PC-3 (cell line): ENCODE measurements around the gene ARNT2. TPM values are rescaled to one million over a fixed set of nuclear protein-coding genes. Genes with fewer than 3 reads are reported as not detected.

Source experiments
- ATAC-seq: fragments of 200-7000 bp; cut with Tn5 transposase; 2 replicates; pipeline ENCODE4 v1.9.1; 2020; ENCODE audit warnings: mild to moderate bottlenecking, moderate library complexity
- BruUV-seq: library from RNA; stranded (reverse); fragments of 400-500 nt; replicated peaks from 2 replicates; lab custom pipeline; 2021; lab: Mats Ljungman, UMichigan
- CTCF ChIA-PET: fragments of 300-600 bp; sonication (Branson Sonifier 250); formaldehyde crosslinking; loops from one replicate; lab custom pipeline; 2022; ENCODE audit warnings: antibody characterized with exemption; lab: Charles Lee
- POLR2A ChIA-PET: fragments of 300-600 bp; sonication (Branson Sonifier 250); formaldehyde crosslinking; loops from one replicate; lab custom pipeline; 2022; ENCODE audit warnings: antibody characterized with exemption; ENCODE audit not compliant: unreplicated experiment; lab: Charles Lee
- DNase-seq: peaks from one replicate; pipeline ENCODE4 v3.0.0-alpha.2; 2015
- H2AFZ ChIP-seq: fragments of 300-600 bp; sonication (generic); 2 replicates; pipeline ENCODE4 v1.6.0; 2016; ENCODE audit warnings: antibody characterized with exemption, low read length
- H3F3A ChIP-seq: fragments of 300-600 bp; sonication (generic); one replicate; pipeline ENCODE4 v1.6.0; 2017; ENCODE audit warnings: antibody characterized with exemption, low read length, control low read depth, mild to moderate bottlenecking; ENCODE audit not compliant: unreplicated experiment
- H3K27ac ChIP-seq: fragments of 300-600 bp; sonication (generic); 2 replicates; pipeline ENCODE4 v1.5.1; 2016; ENCODE audit warnings: mild to moderate bottlenecking, low read length
- H3K27me3 ChIP-seq: fragments of 300-600 bp; sonication (generic); 2 replicates; pipeline ENCODE4 v1.6.1; 2016; ENCODE audit warnings: low read length, mixed read lengths
- H3K36me3 ChIP-seq: fragments of 300-600 bp; sonication (generic); 2 replicates; pipeline ENCODE4 v1.6.1; 2016; ENCODE audit warnings: low read depth, mixed run types, low read length, mixed read lengths
- H3K4me1 ChIP-seq: fragments of 300-600 bp; sonication (generic); 2 replicates; pipeline ENCODE4 v1.5.1; 2016; ENCODE audit warnings: low read length; ENCODE audit not compliant: insufficient read depth
- H3K4me2 ChIP-seq: fragments of 300-600 bp; sonication (generic); 2 replicates; pipeline ENCODE4 v1.6.0; 2016; ENCODE audit warnings: low read length
- H3K4me3 ChIP-seq: fragments of 300-600 bp; sonication (generic); 2 replicates; pipeline ENCODE4 v1.5.1; 2016; ENCODE audit warnings: mild to moderate bottlenecking, low read length, mixed read lengths
- H3K79me2 ChIP-seq: fragments of 300-600 bp; sonication (generic); 2 replicates; pipeline ENCODE4 v1.6.1; 2017; ENCODE audit warnings: low read length, mixed read lengths
- H3K9ac ChIP-seq: fragments of 300-600 bp; sonication (generic); 2 replicates; pipeline ENCODE4 v1.6.0; 2016; ENCODE audit warnings: mild to moderate bottlenecking, low read length
- H3K9me2 ChIP-seq: fragments of 300-600 bp; sonication (generic); replicated peaks from 2 replicates; pipeline ENCODE4 v1.6.1; 2016; ENCODE audit warnings: mixed run types, low read length, mixed read lengths
- H3K9me3 ChIP-seq: fragments of 300-600 bp; sonication (generic); 2 replicates; pipeline ENCODE4 v1.6.1; 2016; ENCODE audit warnings: low read length, mixed read lengths
- H4K20me1 ChIP-seq: fragments of 300-600 bp; sonication (generic); 2 replicates; pipeline ENCODE4 v1.6.1; 2016; ENCODE audit warnings: low read length, mixed read lengths
- CTCF ChIP-seq: fragments of 300-600 bp; sonication (generic); conservative IDR thresholded peaks from 2 replicates; pipeline ENCODE4 v1.5.1; 2017; ENCODE audit warnings: antibody characterized with exemption, low read depth, mild to moderate bottlenecking, low read length
- EZH2 ChIP-seq: fragments of 300-600 bp; sonication (generic); IDR thresholded peaks from one replicate; pipeline ENCODE4 v1.6.1; 2017; ENCODE audit warnings: antibody characterized with exemption, mild to moderate bottlenecking, low read length; ENCODE audit not compliant: unreplicated experiment
- EZH2phosphoT487 ChIP-seq: fragments of 300-600 bp; sonication (generic); IDR thresholded peaks from 2 replicates; pipeline ENCODE4 v1.6.1; 2018; ENCODE audit warnings: mild to moderate bottlenecking, antibody characterized with exemption, low read length, borderline replicate concordance
- intact Hi-C: fragments of 100-400 bp; cut with micrococcal nuclease; formaldehyde crosslinking; loops from 2 replicates; pipeline ENCODE4 v1.9.0; 2023
- total RNA-seq: library from RNA; depleted of rRNA; stranded (reverse); fragments of >200 nt; gene quantifications from 2 replicates; pipeline ENCODE4 v1.2.3, GENCODE V29; 2014

ARNT2 gene
- total RNA-seq, 1 experiment from 2014 or later: 0.11 TPM

GRCh38 chr15:80547264-80547663 is 143.1 kb downstream of the ARNT2 start:
- CTCF ChIA-PET: no interaction called here

GRCh38 chr15:80549191-80549590 is 145.0 kb downstream of the ARNT2 start:
- no peak overlapping the region for H3K27ac ChIP-seq

More at GRCh38 chr15:80547264-80547663, 143.1 kb downstream of the ARNT2 start:
- Histone ChIP-seq H2AFZ (no peak overlapping the region), H3K4me2 (no peak overlapping the region), H3K27ac (no peak overlapping the region), H3K9ac (no peak overlapping the region), H3K9me3 (no peaks in the 10 kb centered on the region), H3K36me3 (no peaks in the 10 kb centered on the region), H3K9me2 (no peaks in the 10 kb centered on the region), H3K4me1 (peaks cover 13% of the 10 kb centered on the region; the same call in 1 of the 2 replicates), H3K4me3 (no peak overlapping the region), H3K79me2 (no peaks in the 10 kb centered on the region), H4K20me1 (no peaks in the 10 kb centered on the region), H3F3A (no peaks in the 10 kb centered on the region), H3K27me3 (peaks cover 50% of the 10 kb centered on the region; the same call in 1 of the 2 replicates)
- BruUV-seq: no TSS peak
- intact Hi-C loops: no loop called here
- no peak for TF ChIP-seq EZH2phosphoT487
- TF ChIP-seq EZH2: no peak
- TF ChIP-seq CTCF: no peak
- ATAC-seq (no peak), DNase-seq (no peak)
- POLR2A ChIA-PET: no interaction called here

More at GRCh38 chr15:80549191-80549590, 145.0 kb downstream of the ARNT2 start:
- no peaks in the 10 kb centered on the region for H3K79me2 ChIP-seq
- DNase-seq (peak; percentile 43), ATAC-seq (no peak)
- no peaks in the 10 kb centered on the region for H3K36me3 ChIP-seq
- H3K4me3 ChIP-seq: no peak overlapping the region
- H3K4me1 ChIP-seq: peaks cover 13% of the 10 kb centered on the region; the same call in 1 of the 2 replicates
- TF ChIP-seq EZH2: no peak
- no peak for TF ChIP-seq CTCF
- no peak for TF ChIP-seq EZH2phosphoT487
- intact Hi-C loops: no loop called here
- no peaks in the 10 kb centered on the region for H3F3A ChIP-seq
- POLR2A ChIA-PET: no interaction called here
- H3K4me2 ChIP-seq: no peak overlapping the region
- CTCF ChIA-PET: no interaction called here
- H3K27me3 ChIP-seq: peaks cover 56% of the 10 kb centered on the region
- no TSS peak for BruUV-seq
- no peaks in the 10 kb centered on the region for H3K9me2 ChIP-seq
- no peaks in the 10 kb centered on the region for H4K20me1 ChIP-seq
- H3K9me3 ChIP-seq: no peaks in the 10 kb centered on the region
- H2AFZ ChIP-seq: no peak overlapping the region
- H3K9ac ChIP-seq: no peak overlapping the region
